HCT116 (cell line): ENCODE results near the gene C16orf74. TPM values are rescaled to one million over a fixed set of nuclear protein-coding genes. Genes with fewer than 3 reads are reported as not detected.

Source experiments
- ATAC-seq: fragments of 200-7000 bp; cut with Tn5 transposase; 2 replicates; pipeline ENCODE4 v1.9.1; 2020; ENCODE audit warnings: mild to moderate bottlenecking, moderate library complexity
- BruUV-seq: library from RNA; stranded (reverse); fragments of 400-500 nt; replicated peaks from 2 replicates; lab custom pipeline; 2021; lab: Mats Ljungman, UMichigan
- CTCF ChIA-PET: fragments of 300-600 bp; sonication (Branson Sonifier 250); formaldehyde crosslinking; loops from one replicate; lab custom pipeline; 2021; ENCODE audit warnings: antibody characterized with exemption; lab: Charles Lee
- POLR2A ChIA-PET: fragments of 300-600, 350-600 bp; sonication (Branson Sonifier 250); formaldehyde crosslinking; loops from one replicate; lab custom pipeline; 2021; ENCODE audit warnings: antibody characterized with exemption; lab: Charles Lee
- RAD21 ChIA-PET, 2 experiments: fragments of 300-600 bp; sonication (Branson Sonifier 250); formaldehyde crosslinking; loops; one replicate each; lab custom pipeline; 2023; ENCODE audit warnings: low total read pairs in 2 of 2; ENCODE audit not compliant: uncharacterized antibody in 2 of 2, unreplicated experiment in 2 of 2, low non-redundant PET in 1 of 2; lab: Charles Lee
- DNase-seq: peaks from one replicate; pipeline ENCODE4 v3.0.0-alpha.2; 2010; ENCODE audit warnings: low read depth, low spot score
- H2AFZ ChIP-seq: fragments of 200-600 bp; shearing (Covaris generic), sonication (generic); 2 replicates; pipeline ENCODE4 v1.6.1; 2017; ENCODE audit warnings: low read depth, mixed run types, mixed read lengths, antibody characterized with exemption, low read length; ENCODE audit not compliant: poor library complexity, severe bottlenecking
- H3K27ac ChIP-seq: 2 replicates; pipeline ENCODE4 v1.5.1; 2012; ENCODE audit warnings: low read depth, low read length
- H3K27me3 ChIP-seq: fragments of 200-600 bp; sonication (generic); 2 replicates; pipeline ENCODE4 v1.6.1; 2016; ENCODE audit warnings: mixed run types, low read length, mixed read lengths; ENCODE audit not compliant: insufficient read depth
- H3K36me3 ChIP-seq, 2 experiments: fragments of 200-500 bp in 1 of 2; fragments of 200-600 bp in 1 of 2; sonication (Bioruptor generic) in 1 of 2; sonication (generic) in 1 of 2; 2 replicates each; pipeline versions ENCODE4 v1.5.1 to v1.6.1; 2014 to 2016; ENCODE audit warnings: low read length in 2 of 2, inconsistent platforms in 1 of 2, mixed read lengths in 1 of 2, mixed run types in 1 of 2; ENCODE audit not compliant: insufficient read depth in 2 of 2, control insufficient read depth in 1 of 2
- H3K4me1 ChIP-seq, 2 experiments: fragments of 200-600 bp in 1 of 2; sonication (generic) in 1 of 2; 2 replicates each; pipeline versions ENCODE4 v1.5.1 to v1.6.1; 2012 to 2017; ENCODE audit warnings: low read length in 2 of 2, inconsistent platforms in 1 of 2, mild to moderate bottlenecking in 1 of 2, mixed read lengths in 1 of 2, mixed run types in 1 of 2, moderate library complexity in 1 of 2; ENCODE audit not compliant: insufficient read depth in 2 of 2, control insufficient read depth in 1 of 2
- H3K4me2 ChIP-seq: fragments of 200-600 bp; sonication (generic); 2 replicates; pipeline ENCODE4 v1.6.1; 2017; ENCODE audit warnings: mixed run types, low read length, mixed read lengths
- H3K4me3 ChIP-seq, 2 experiments: fragments of 200-600 bp in 1 of 2; sonication (generic) in 1 of 2; replicated peaks in 1 of 2; 2 replicates each; pipeline ENCODE4 v1.5.1; 2011 to 2016; ENCODE audit warnings: low read length in 2 of 2, control low read depth in 1 of 2, low read depth in 1 of 2, mild to moderate bottlenecking in 1 of 2, mixed read lengths in 1 of 2, mixed run types in 1 of 2
- H3K79me2 ChIP-seq: fragments of 200-600 bp; sonication (generic); 2 replicates; pipeline ENCODE4 v1.6.1; 2017; ENCODE audit warnings: mild to moderate bottlenecking, mixed run types, low read length, moderate library complexity, mixed read lengths; ENCODE audit not compliant: insufficient read depth
- H3K9ac ChIP-seq: fragments of 200-600 bp; sonication (generic); 2 replicates; pipeline ENCODE4 v1.6.1; 2016; ENCODE audit warnings: low read length, mixed read lengths
- H3K9me2 ChIP-seq: fragments of 200-600 bp; sonication (generic), shearing (Covaris generic); 2 replicates; pipeline ENCODE4 v1.6.1; 2017; ENCODE audit warnings: mixed run types, mild to moderate bottlenecking, moderate library complexity; ENCODE audit not compliant: insufficient read depth
- H3K9me3 ChIP-seq, 2 experiments: fragments of 200-500 bp in 1 of 2; fragments of 200-600 bp in 1 of 2; sonication (Bioruptor generic) in 1 of 2; sonication (generic) in 1 of 2; 2 replicates each; pipeline ENCODE4 v1.6.1; 2014 to 2017; ENCODE audit warnings: low read length in 2 of 2, mixed read lengths in 2 of 2, inconsistent platforms in 1 of 2, low read depth in 1 of 2, mild to moderate bottlenecking in 1 of 2, mixed run types in 1 of 2, moderate library complexity in 1 of 2; ENCODE audit not compliant: control insufficient read depth in 1 of 2, insufficient read depth in 1 of 2
- H4K20me1 ChIP-seq: fragments of 200-600 bp; sonication (generic), shearing (Covaris generic); 2 replicates; pipeline ENCODE4 v1.6.1; 2017; ENCODE audit warnings: mixed run types, mild to moderate bottlenecking, moderate library complexity; ENCODE audit not compliant: insufficient read depth
- CEBPB ChIP-seq: IDR thresholded peaks from 2 replicates; pipeline ENCODE4 v1.6.1; 2012; ENCODE audit warnings: low read depth
- EGR1 ChIP-seq: IDR thresholded peaks from 2 replicates; pipeline ENCODE4 v1.6.1; 2012; ENCODE audit warnings: low read depth
- FOSL1 ChIP-seq: IDR thresholded peaks from 2 replicates; pipeline ENCODE4 v1.6.1; 2012; ENCODE audit warnings: low read depth
- MAX ChIP-seq: IDR thresholded peaks from 2 replicates; pipeline ENCODE4 v1.6.1; 2012
- RAD21 ChIP-seq: IDR thresholded peaks from 2 replicates; pipeline ENCODE4 v1.6.1; 2012; ENCODE audit warnings: low read depth, mild to moderate bottlenecking
- REST ChIP-seq: IDR thresholded peaks from 2 replicates; pipeline ENCODE4 v1.6.1; 2012; ENCODE audit warnings: low read depth
- SIN3A ChIP-seq: IDR thresholded peaks from 2 replicates; pipeline ENCODE4 v1.6.1; 2012; ENCODE audit warnings: low read depth
- SRF ChIP-seq: IDR thresholded peaks from 2 replicates; pipeline ENCODE4 v1.6.1; 2012; ENCODE audit warnings: low read depth
- TCF7L2 ChIP-seq: IDR thresholded peaks from 2 replicates; pipeline ENCODE4 v1.7.0; 2011; ENCODE audit warnings: borderline replicate concordance, inconsistent platforms; ENCODE audit not compliant: insufficient read depth, insufficient read length; ENCODE audit errors: extremely low read depth
- ZBTB33 ChIP-seq: IDR thresholded peaks from 2 replicates; pipeline ENCODE4 v1.6.1; 2011; ENCODE audit warnings: mild to moderate bottlenecking, low read length, moderate library complexity; ENCODE audit not compliant: insufficient replicate concordance; ENCODE audit errors: extremely low read depth
- ZNF274 ChIP-seq: fragments of 200-500 bp; sonication (Bioruptor generic); IDR thresholded peaks from 2 replicates; pipeline ENCODE4 v1.6.1; 2014; ENCODE audit warnings: mild to moderate bottlenecking, low read depth, low read length, inconsistent platforms
- intact Hi-C: fragments of 100-400 bp; cut with micrococcal nuclease; formaldehyde crosslinking; loops from 2 replicates; pipeline ENCODE4 v1.10.0; 2022
- total RNA-seq: library from RNA; stranded (reverse); gene quantifications from one replicate; pipeline ENCODE4 v1.2.1, GENCODE V29; 2021; ENCODE audit not compliant: unreplicated experiment

Gene C16orf74
- total RNA-seq, 1 experiment from 2014 or later: 30.0 TPM

- Histone ChIP-seq H3K36me3 (peaks cover 0 to 16% of the 10 kb centered on the region in 2 experiments; a peak in 1 of 4 replicates), H3K9me3 (peaks cover 6% of the 10 kb centered on the region in 2 experiments; a peak in 2 of 4 replicates), H3K79me2 (no peaks in the 10 kb centered on the region)
- RAD21 ChIA-PET: no interaction called here
- TF ChIP-seq RAD21 (no peak), SRF (no peak), ZBTB33 (no peak), MAX (no peak), SIN3A (no peak), EGR1 (no peak), TCF7L2 (no peak), REST (no peak), ZNF274 (no peak), FOSL1 (no peak), CEBPB (no peak)
- TF ChIP-seq, all 23 proteins: peak for 0
- H3K27ac ChIP-seq: no peak overlapping the region
- intact Hi-C loops: no loop called here
- DNase-seq: no peak
- no peak overlapping the region for H3K4me3 ChIP-seq
- H4K20me1 ChIP-seq: no peaks in the 10 kb centered on the region
- POLR2A ChIA-PET: no interaction called here
- BruUV-seq: no TSS peak
- CTCF ChIA-PET: no interaction called here
- no peaks in the 10 kb centered on the region for H3K9me2 ChIP-seq
- H3K4me2 ChIP-seq: no peak overlapping the region
- H2AFZ ChIP-seq: no peak overlapping the region
- peaks cover 0 to 6% of the 10 kb centered on the region in 2 experiments; a peak in 2 of 4 replicates for H3K4me1 ChIP-seq
- no peak overlapping the region for H3K9ac ChIP-seq
- ATAC-seq: no peak
- no peaks in the 10 kb centered on the region for H3K27me3 ChIP-seq
These were observed 38.1 kb downstream of the C16orf74 start for GRCh38 chr16:85712801-85713200.
